ENCODE results near the gene FGD2. TPM values are rescaled to one million over a fixed set of nuclear protein-coding genes. Genes with fewer than 3 reads are reported as not detected.
A peak's percentile ranks its signal among the peaks of the same experiment; 100 is the strongest.

The FGD2 gene
- total and polyA plus RNA-seq, 9 of the 15 experiments (the other 6 are each of a cell fraction or from before 2014, with no cell fraction given), result 0.09 TPM; not detected in 8

- TF ChIP-seq BRF2 (IDR thresholded peaks at IDR 0.05; ENCODE audit: borderline replicate concordance, insufficient read depth, insufficient read length), result no peak
- TF ChIP-seq SRSF9 (IDR thresholded peaks at IDR 0.05; ENCODE audit: borderline replicate concordance, low read depth, low read length), result no peak
- peak; percentile 8 for TF ChIP-seq MYNN (IDR thresholded peaks at IDR 0.05)
- no peak for TF ChIP-seq MYNN (CRISPR knock-in tag; IDR thresholded peaks at IDR 0.05)
- no peak for TF ChIP-seq E2F8 (IDR thresholded peaks at IDR 0.05; ENCODE audit: low read depth, partially characterized antibody)
- no peak for TF ChIP-seq ZBTB12 (CRISPR knock-in tag; IDR thresholded peaks at IDR 0.05)
- no peak for TF ChIP-seq ZNF778 (CRISPR knock-in tag; IDR thresholded peaks at IDR 0.05)
- peak; percentile 61; the same call in 1 of the 2 replicates for TF ChIP-seq PTTG1 (tag; IDR thresholded peaks at IDR 0.05; ENCODE audit: low read depth)
- no peak for TF ChIP-seq POLR2AphosphoS2 (IDR thresholded peaks at IDR 0.05; ENCODE audit: low read length)
- TF ChIP-seq KAT2B (IDR thresholded peaks at IDR 0.05; ENCODE audit: low read depth, low read length), result no peak
- no peak; the same call in none of the 2 replicates for TF ChIP-seq TSHZ1 (CRISPR knock-in tag; IDR thresholded peaks at IDR 0.05)
- TF ChIP-seq ZNF263 (CRISPR knock-in tag; IDR thresholded peaks at IDR 0.05; ENCODE audit: borderline replicate concordance), result no peak; the same call in 1 of the 2 replicates
- TF ChIP-seq E2F5 (CRISPR knock-in tag; IDR thresholded peaks at IDR 0.05), result no peak
- TF ChIP-seq NFIX (CRISPR knock-in tag; IDR thresholded peaks at IDR 0.05; ENCODE audit: low read depth), result no peak
- peak; percentile 79 for TF ChIP-seq CHD1 (IDR thresholded peaks at IDR 0.05; ENCODE audit: low read length)
- no peak for TF ChIP-seq ZFP36 (IDR thresholded peaks at IDR 0.05; ENCODE audit: low read depth, low read length, partially characterized antibody)
Measured at GRCh38 chr6:37048851-37049757, 43.6 kb downstream of the FGD2 start (continued).
